Stimulated activated naive CD8-positive, alpha-beta T cell treated with anti-CD3 and anti-CD28 coated beads, Interleukin-15, Interleukin-2, amounts not matched to agents 100 ng/mL and 50 ng/mL, for 24 hours (primary cell): ENCODE measurements around the gene ZFYVE27.

Experiments used
- H3K27ac Mint-ChIP-seq: one replicate; pipeline ENCODE4 v1.8.0; 2021; ENCODE audit warnings: mild to moderate bottlenecking, mixed read lengths
- H3K27me3 Mint-ChIP-seq: one replicate; pipeline ENCODE4 v1.8.0; 2021; ENCODE audit warnings: mixed read lengths
- H3K36me3 Mint-ChIP-seq: one replicate; pipeline ENCODE4 v1.8.0; 2021; ENCODE audit warnings: low read depth, mixed read lengths
- H3K4me1 Mint-ChIP-seq: one replicate; pipeline ENCODE4 v1.8.0; 2021; ENCODE audit warnings: low read depth, mixed read lengths
- H3K4me3 Mint-ChIP-seq: one replicate; pipeline ENCODE4 v1.8.0; 2021; ENCODE audit warnings: mild to moderate bottlenecking, mixed read lengths
- H3K9me3 Mint-ChIP-seq: one replicate; pipeline ENCODE4 v1.8.0; 2021; ENCODE audit warnings: mixed read lengths

The ZFYVE27 gene

DNA sequence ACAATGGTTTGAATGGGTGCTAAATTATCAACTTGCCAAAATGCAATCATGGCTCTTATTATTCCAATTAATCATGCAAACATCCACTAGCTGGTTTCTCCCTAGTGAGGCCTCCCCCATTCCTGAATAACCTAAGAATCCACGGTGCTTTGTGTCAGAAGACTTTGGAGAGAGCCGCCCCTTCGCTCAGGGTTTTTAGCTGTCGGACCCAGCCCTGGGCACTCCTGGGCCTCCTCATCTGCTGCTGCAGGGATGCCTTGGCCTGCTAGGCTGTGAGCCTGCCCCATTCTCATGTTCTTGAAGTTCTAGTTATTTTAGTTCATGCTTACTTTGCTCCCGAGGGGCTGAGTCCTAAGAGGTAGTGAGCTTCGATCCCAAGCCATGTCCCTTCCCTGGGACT lies 69.0 kb downstream of the ZFYVE27 start:
- no peak overlapping the region for H3K4me3 Mint-ChIP-seq
- H3K9me3 Mint-ChIP-seq, result no peaks in the 10 kb centered on the region
- no peak overlapping the region for H3K27ac Mint-ChIP-seq
- peaks cover 3% of the 10 kb centered on the region for H3K27me3 Mint-ChIP-seq
- H3K4me1 Mint-ChIP-seq, result no peaks in the 10 kb centered on the region
- H3K36me3 Mint-ChIP-seq, result no peaks in the 10 kb centered on the region

DNA sequence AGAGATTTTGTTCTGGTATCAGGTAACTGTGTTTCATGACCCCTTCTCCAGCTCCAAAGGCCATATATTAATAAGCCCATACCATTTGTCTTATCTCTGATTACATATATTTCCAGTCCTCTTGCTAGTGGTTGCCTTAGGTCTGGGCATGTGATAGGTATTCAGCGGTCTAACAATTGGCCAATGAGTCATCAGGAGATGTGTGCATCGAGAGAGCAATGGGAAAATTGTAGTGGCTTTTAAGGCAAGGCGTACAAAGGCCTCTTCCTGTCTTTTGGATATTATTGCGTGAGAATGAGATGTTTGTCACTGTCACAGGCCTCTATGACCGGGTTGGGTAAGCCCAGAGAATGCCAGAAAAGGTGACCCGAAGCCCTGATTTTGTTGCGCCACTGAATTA lies 73.5 kb downstream of the ZFYVE27 start:
- H3K27me3 Mint-ChIP-seq, result peaks cover 3% of the 10 kb centered on the region
- H3K4me1 Mint-ChIP-seq, result no peaks in the 10 kb centered on the region
- H3K36me3 Mint-ChIP-seq, result no peaks in the 10 kb centered on the region
- no peaks in the 10 kb centered on the region for H3K9me3 Mint-ChIP-seq
- H3K27ac Mint-ChIP-seq, result no peak overlapping the region
- no peak overlapping the region for H3K4me3 Mint-ChIP-seq
